HG03103 (cell line): ENCODE measurements around the gene WWP2.
"Not testable (repeated sequence)": the region's sequence is repeated elsewhere in the genome, so short reads cannot be mapped to it uniquely, and the experiment has no call there.

Experiments used
- ATAC-seq: cut with Tn5 transposase; IDR thresholded peaks from one replicate; pipeline ENCODE4 v1.9.1; 2021; ENCODE audit warnings: low read depth; ENCODE audit not compliant: unreplicated experiment

The WWP2 gene

DNA sequence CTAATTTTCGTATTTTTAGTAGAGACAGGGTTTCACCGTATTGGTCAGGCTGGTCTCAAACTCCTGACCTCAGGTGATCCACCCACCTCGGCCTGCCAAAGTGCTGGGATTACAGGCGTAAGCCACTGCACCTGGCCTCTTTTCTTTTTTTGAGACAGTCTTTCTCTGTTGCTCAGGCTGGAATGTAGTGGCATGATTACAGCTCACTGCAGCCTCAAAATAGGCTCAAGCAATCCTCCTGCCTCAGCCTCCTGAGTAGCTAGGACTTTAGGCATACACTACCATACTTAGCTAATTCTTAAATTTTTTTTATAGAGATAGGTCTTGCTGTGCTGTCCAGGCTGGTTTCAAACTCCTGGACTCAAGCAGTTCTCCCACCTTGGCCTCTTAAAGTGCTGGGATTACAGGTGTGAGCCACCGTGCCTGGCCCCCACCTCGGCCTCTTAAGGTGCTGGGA, 29.3 kb downstream of the WWP2 start:
- not testable (repeated sequence) for ATAC-seq

DNA sequence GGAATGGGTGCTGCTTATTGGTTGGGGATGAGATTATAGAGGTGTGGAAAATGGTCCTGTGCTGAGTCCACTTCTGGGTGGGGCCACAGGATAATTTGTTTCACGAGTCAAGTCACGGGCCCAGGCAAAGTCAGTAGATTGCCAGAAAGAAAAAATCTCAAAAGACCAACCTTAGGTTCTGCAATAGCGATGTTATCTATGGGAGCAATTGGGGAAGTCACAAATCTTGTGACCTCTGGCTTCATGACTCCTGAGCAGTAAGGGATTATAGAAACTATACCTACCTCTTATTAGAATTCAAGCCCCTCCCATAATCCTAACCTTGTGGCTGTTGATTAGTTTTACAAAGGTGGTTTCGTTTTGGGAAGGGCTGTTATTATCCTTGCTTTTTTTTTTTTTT, 31.4 kb downstream of the WWP2 start:
- ATAC-seq, result no peak

DNA sequence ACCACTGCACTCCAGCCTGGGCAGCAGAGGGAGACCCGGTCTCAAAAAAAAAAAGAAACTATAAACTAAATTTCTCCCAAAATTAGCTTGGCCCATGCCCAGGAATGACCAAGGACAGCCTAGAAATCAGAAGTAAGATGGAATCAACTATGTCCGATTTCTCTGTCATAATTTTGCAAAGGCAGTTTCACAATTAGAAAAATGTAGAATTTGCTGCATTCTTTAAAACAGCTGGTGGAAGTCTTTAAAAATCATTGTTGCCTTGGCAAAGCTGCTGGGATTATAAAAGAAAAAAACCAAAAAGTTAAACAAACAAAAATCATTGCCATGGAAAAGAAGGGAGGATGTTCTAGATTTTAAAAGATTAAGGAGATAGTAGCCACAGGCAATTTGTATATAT, 32.4 kb downstream of the WWP2 start:
- ATAC-seq, result no peak

DNA sequence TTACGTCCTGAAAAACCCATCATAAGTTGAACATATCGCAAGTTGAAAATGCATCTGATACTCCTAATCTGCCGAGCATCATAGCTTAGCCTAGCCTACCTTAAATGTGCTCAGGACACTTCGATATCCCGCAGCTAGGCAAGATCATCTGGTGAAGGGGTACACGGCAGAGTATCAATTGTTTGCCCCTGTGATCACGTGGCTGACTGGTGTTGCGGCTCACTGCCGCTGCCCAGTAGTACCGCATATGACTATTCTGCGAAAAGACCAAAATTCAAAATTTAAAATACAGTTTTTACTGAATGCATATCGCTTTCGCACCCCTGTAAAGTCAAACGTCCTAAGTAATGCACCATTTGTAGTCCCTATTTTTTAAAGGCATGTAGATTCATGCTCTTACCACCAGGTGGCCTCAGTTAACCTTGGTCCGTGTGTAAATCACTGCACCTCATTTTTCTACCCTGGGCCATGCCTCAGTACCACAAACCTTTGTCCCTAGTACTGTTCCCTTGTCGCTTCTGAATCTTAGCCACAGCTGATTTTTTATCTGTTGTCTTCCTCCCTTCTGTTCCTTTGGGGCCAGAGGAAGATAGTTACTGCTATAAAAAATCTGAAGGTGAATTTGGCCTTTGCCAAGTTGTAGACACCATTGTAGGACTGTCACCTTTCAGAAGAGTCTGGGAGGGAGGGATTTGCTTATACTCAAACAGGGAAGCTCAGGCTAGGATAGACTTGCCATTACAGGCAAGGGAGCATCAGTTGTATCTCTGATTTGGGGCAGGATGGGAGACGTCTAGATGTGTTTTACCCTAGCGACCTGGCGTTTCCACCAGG, 34.4 kb downstream of the WWP2 start:
- no peak for ATAC-seq

DNA sequence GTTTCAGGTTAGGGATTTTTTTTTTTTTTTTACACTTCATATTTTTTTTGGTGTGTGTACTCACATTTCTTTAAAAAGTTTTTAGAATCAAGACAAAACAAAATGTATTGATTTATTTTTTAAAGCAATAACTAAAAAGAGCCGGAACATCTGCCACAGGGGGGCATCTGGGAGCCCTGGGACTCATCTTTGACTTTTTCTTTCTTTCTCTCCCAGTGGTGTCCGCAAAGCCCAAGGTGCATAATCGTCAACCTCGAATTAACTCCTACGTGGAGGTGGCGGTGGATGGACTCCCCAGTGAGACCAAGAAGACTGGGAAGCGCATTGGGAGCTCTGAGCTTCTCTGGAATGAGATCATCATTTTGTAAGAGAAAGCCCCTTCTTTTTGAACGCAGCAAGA, 36.3 kb downstream of the WWP2 start:
- no peak for ATAC-seq

DNA sequence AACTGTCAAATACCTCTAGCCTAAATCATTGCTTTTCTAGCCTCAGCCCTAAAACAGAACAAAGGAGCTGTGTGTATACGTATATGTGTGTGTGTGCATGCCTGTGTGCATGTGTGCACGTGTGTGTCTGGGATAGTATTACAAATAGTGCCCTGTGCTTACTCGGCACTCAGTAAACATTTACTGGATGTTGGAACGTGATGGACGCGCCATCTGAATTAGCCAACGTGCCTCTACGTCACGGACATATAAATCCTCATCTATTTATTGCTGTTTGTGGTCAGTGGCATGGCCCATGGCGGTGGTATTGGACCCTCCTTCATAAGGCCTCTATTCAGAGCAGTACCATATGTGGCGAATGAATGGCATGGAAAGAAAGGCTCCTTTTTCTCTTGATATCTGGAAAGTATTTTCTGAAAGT, 37.5 kb downstream of the WWP2 start:
- ATAC-seq, result no peak

DNA sequence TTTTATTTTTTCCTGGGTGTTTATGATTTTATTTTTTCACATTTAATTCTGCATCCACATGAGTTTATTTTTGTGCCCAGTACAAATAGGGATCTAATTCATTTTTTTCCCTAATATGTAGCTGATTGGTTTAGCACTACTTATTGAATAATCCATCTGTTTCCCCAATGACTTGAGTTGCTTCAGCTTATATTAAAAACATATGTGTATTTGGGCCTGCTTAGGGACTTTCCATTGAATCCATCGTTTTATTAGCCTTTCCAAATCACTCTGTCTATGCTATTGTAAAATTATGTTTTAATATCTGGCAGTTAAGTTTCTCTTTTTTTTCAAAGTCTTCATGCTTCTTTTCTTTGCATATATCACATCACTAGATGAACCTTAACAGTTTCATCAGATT, 42.2 kb downstream of the WWP2 start:
- no peak for ATAC-seq

DNA sequence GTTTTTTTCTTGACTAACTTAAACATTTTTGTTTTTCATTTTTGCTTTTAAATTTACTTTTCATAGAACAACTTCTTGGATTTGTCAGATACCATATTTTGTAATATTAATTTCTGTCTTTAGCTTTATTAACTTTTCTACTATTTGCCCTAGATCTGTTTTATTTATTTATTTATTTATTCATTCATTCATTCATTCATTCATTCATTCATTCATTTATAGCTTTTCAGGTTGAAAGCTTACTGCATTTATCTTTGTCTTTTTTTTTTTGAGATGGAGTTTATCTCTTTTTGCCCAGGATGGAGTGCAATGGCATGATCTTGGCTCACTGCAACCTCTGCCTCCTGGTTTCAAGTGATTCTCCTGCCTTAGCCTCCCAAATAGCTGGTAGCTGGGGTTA, 44.6 kb downstream of the WWP2 start:
- ATAC-seq, result not testable (repeated sequence)

DNA sequence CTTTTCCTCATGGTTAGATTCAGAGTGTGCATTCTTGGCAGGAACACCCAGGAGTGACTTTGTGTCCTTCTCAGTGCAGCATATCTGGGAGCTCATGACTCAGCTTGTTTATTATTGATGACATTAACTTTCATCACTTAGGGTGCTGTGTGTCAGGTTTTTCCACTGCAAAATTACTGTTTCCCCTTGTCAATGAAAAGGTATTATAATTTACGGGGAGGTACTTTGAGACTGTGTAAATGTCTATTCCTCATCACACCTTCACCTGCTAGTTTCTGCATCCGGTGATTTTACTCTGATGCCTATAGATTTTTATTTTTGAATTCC, 50.5 kb downstream of the WWP2 start:
- ATAC-seq, result no peak

DNA sequence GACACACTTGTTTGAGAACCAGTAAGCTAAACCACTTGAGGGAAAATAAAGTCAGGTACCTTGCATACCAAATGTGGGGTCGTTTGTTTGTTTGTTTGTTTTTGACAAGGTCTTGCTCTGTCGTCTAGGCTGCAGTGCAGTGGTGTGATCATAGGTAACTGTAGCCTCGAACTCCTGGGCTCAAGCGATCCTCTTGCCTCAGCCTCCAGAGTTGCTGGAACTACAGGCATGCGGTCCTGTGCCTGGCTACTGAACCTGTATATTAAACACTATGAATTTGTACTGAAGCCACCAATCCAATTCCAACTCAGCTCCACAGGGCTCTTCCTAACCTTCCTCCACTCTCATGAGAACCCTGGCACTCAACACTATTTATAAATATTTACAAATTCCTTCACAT, 51.9 kb downstream of the WWP2 start:
- no peak for ATAC-seq

DNA sequence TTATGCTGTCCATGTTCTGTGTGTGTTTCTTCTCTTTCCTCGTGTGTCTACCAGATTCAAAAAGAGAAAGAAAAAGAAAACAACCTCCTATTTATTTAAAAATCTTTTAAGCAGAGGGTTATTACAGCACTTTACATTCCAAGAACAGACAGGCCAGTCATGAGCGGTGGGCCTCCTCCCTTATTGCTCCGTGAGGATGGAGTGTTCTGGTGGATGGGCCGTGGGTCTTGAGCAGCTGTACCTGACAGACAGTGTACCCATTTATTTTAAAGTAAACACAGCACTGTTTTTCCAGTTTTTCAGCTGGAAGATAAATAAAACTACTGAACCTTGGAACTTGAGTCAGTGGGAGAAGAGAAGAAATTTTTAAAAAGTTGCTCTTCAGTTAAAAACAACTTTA, 52.4 kb downstream of the WWP2 start:
- no peak for ATAC-seq

DNA sequence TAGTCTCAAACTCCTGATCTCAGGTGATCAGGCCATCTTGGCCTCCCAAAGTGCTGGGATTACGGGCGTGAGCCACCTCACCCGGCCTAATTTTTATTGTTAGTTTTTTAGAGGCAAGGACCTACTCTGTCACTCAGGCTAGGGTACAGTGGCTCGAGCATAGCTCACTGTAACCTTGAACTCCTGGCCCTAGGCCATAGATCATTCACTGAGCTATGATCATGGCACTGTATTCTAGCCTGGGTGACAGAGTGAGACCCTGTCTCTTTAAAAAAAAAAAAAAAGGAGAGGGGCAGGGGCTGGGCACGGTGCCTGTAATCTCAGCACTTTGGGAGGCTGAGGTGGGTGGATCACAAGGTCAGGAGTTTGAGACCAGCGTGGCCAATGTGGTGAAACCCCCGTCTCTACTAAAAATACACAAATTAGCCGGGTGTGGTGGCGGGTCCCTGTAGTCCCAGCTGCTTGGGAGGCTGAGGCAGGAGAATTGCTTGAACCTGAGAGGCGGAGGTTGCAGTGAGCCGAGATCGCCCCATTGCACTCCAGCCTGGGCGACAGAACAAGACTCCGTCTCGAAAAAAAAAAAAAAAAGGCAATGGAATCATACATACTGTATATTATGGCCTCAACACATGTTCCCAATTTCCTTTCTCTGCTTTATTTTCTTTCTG, 53.2 kb downstream of the WWP2 start:
- not testable (repeated sequence) for ATAC-seq

DNA sequence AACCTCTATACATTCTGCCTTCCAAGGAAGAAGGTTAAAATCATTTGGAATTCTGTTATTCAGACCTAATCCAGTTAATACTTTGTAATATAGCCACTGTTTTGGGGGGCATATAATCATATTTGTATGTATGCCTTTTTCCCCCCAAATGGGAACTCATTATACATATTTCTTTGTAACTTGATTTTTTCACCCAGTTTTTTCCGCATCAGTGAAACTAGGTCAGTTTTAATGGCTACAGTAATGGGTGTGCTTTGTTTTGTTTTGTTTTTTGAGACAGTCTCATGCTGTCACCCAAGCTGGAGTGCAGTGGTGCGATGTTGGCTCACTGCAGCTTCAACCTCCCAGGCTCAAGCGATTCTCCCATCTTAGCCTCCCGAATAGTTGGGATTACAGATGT, 54.9 kb downstream of the WWP2 start:
- no peak for ATAC-seq

DNA sequence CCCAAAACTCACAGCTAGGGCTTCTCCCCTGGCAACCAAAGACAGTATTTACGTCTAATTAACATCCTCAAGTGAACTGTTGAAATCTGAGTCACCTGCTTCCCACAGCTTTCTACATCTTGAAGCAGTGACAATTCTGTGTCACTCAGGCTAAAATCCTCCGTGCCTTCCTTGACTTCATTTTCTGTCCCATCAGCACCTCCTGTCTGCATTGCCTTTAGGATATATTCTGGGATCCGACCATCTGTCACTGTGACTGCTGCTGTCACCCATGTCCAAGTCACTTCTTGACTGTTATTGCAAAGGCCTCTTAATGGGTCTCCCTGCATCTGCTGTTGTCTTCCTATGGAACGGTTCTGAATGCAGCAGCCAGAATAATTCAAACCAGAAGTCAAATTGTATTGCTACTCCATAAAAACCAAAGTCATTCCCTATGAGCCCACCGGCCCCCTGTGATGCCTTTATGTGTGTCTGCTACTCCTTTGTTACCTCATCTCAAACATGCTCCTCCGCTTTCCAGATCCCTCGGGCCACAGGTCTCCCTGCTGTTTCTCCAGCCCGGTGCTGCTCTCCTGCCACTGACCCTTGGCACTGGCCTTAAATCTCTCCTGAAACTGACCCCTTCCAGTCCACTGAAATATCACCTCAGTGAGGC, 56.9 kb downstream of the WWP2 start:
- ATAC-seq, result no peak

DNA sequence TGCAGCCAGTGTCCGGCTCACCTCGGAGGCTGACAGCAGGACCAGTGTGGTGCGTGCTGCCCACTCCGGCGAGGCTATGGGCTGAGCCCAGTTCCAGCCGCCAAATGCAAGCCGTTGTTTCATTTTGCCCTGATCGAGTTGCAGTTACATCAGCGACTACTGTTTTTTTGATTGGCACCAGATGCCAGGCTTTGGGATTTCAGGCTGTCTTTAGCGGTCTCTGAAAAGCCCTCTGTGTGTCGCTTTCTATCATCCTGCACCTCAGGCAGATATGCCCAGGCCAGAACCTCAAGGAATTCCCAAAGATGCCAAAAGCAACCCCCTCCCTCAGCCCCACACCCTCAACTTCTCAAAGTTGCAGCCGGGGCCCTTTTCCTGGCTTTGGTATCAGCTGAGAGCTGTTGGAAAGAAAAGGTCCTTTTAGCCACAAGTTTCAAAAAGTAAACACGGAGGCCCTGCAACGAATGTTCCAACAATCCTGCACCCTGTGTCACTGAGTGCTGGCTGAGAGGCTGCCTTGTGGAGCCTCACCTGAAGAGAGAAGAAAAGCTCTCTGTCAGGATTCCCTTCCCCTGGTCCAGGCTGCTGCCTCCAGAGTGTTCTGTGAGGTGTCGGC, 58.9 kb downstream of the WWP2 start:
- no peak for ATAC-seq

DNA sequence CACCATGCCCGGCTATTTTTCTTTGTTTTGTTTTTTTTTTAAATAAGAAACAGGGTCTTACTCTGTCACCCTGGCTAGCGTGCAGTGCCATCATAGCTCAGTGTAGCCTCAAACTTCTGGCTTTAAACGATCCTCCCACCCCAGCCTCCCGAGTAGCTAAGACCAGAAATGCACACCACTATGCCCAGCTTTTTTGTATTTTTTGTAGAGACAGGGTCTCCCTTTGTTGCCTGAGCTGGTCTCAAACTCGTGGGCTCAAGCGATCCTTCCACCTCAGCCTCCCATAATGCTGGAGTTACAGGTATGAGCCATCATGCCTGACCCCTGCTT, 59.7 kb downstream of the WWP2 start:
- no peak for ATAC-seq

DNA sequence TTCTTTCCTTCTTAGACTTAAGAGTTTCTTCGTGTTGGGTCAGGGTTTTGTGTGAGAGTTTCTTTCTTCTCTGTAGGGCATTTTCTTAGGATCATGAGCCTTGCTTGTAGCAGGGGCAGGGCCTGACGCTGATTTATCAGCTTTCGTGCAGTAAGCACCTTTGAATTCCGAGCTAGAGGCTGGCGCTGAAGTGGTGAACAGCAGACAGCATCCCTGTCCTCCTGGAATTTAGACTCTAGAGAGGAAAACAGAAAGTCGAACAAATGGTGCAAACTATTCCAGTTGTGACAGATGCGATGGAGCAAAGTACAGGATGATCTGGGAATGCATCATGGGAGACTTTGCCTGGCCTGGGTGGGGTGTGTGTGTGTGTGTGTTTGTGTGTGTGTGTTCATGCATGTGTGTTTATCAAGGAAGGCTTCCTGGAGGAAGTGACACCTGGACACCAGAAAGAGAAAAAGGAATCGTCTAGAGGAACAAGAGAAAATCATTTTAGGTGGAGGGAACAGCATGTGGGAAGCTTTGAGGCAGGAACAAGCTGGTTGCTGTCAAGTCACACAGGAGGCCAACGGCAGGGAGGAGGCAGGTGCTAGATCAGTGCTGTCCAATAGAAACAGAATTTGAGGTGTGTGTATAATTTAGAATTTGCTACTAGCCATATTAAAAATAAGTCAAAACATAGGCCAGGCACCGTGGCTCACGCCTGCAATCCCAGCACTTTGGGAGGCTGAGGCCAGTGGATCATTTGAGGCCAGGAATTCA, 60.2 kb downstream of the WWP2 start:
- ATAC-seq, result no peak

DNA sequence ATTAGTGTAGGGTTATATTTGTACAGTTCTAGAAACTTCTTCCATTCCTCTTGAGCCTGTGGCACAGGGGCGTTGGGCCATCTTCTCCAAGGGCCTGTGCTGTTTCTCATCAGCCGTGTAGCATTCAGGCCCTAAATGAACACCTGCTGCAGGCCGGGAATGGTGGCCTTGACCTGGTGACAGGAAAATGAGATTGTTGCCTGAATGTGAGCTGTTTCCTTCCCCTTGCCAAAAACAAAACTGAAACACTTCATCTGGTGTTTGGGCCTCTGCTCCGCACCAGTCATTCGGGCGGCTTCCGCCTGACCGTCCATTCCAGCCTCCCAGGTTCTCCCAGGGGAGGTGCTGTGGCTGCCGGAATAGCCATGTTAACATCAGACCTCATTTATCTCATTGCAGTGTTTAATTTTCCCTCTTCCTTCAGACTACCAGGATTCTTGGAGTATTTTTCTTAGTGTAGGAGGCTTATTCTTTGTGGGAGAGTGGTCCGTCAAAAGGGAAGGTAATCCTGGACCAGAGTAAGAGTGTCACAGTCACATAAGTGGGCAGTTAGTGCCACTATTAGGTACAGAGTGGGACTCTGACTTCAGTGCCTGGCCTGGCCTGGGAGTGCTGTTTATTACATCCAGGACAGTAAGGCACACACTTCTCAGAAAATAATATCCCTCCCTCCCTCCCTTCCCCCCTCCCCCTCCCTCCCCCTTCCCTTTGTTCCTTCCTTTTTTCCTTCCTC, 61.9 kb downstream of the WWP2 start:
- no peak for ATAC-seq

DNA sequence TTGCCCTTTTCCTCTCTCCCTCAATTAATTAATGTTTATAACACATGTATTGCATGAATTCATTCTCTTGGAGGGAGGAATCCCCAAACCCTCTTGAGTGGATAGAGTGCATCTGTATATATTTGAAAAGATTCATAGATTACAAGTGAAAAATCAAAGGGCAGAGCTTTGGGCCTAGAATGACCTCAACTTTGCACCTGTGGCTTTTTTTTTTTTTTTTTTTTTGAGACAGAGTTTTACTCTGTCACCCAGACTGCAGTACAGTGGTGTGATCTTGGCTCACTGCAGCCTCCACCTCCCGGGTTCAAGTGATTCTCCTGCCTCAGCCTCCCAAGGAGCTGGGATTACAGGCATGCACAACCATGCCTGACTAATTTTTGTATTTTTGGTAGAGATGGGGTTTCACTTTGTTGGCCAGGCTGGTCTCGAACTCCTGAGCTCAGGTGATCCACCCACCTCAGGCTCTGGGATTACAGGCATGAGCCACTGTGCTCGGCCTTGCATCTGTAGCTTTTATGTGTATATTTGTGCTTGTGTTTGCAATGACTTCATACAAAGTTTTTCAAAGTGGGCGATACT, 62.5 kb downstream of the WWP2 start:
- ATAC-seq, result not testable (repeated sequence)

DNA sequence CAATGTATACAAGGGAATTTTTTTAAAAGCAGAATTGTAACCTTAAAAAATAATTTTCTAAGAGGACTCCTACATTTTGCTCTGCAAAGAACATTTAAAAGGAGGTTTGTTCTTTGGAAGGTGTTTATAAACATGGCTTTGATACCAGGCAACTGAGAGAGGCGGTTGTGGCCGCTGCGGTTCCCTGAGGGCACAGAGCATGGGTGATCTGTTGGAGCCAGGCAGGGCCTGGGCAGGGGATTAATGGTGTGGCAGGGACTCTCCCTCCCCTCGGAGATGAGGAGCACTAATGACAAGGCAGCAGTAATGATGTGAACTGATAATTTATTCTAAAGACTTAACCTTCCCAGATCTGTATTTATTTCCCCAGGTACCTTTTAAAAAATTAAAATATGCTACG, 65.4 kb downstream of the WWP2 start:
- ATAC-seq, result no peak
